ENCODE measurements around the gene P2RY6.

The P2RY6 gene

GRCh38 chr11:73237471-73238290, 34.5 kb upstream of the P2RY6 start:
- no peak for DNase-seq

GRCh38 chr11:73239111-73239521, 33.0 kb upstream of the P2RY6 start:
- no peak for DNase-seq

- DNase-seq: no peak
Measured at GRCh38 chr11:73239571-73240189, 32.5 kb upstream of the P2RY6 start.

GRCh38 chr11:73240190-73240781, 31.9 kb upstream of the P2RY6 start:
- DNase-seq: no peak

GRCh38 chr11:73241300-73241699, 30.8 kb upstream of the P2RY6 start:
- DNase-seq: no peak

GRCh38 chr11:73242251-73243092, 29.7 kb upstream of the P2RY6 start:
- peak; percentile 91 for DNase-seq

- no peak for DNase-seq
Measured at GRCh38 chr11:73243093-73243485, 29.0 kb upstream of the P2RY6 start.

- DNase-seq: no peak
Measured at GRCh38 chr11:73244589-73245240, 27.4 kb upstream of the P2RY6 start.

GRCh38 chr11:73245461-73245860, 26.7 kb upstream of the P2RY6 start:
- no peak for DNase-seq

GRCh38 chr11:73246303-73246702, 25.8 kb upstream of the P2RY6 start:
- no peak for DNase-seq

GRCh38 chr11:73248526-73249185, 23.5 kb upstream of the P2RY6 start:
- DNase-seq: no peak

GRCh38 chr11:73249304-73249703, 22.8 kb upstream of the P2RY6 start:
- DNase-seq: no peak

- no peak for DNase-seq
Measured at GRCh38 chr11:73249853-73250783, 22.0 kb upstream of the P2RY6 start.

- DNase-seq: peak; percentile 63
Measured at GRCh38 chr11:73252577-73253191, 19.5 kb upstream of the P2RY6 start.

GRCh38 chr11:73257342-73258103, 14.6 kb upstream of the P2RY6 start:
- DNase-seq: no peak

GRCh38 chr11:73258104-73259035, 13.8 kb upstream of the P2RY6 start:
- no peak for DNase-seq

- DNase-seq: no peak
Measured at GRCh38 chr11:73259406-73260126, 12.6 kb upstream of the P2RY6 start.

- no peak for DNase-seq
Measured at GRCh38 chr11:73260127-73260457, 12.0 kb upstream of the P2RY6 start.
